Astrocyte (in vitro differentiated cells and primary cell): Measurements from ENCODE around the gene MPP2. TPM values are rescaled to one million over a fixed set of nuclear protein-coding genes. Genes with fewer than 3 reads are reported as not detected.

Source experiments
- DNase-seq: peaks from one replicate; pipeline ENCODE4 v3.0.0-alpha.2; 2010; ENCODE audit warnings: low read depth
- FAIRE-seq: peaks from 2 replicates; lab custom pipeline; 2011; peaks lifted over from hg19 to GRCh38; lab: Jason Lieb, UNC
- H2AFZ ChIP-seq: 2 replicates; pipeline ENCODE4 v1.6.0; 2012; ENCODE audit warnings: low read depth, low read length, inconsistent platforms
- H3K27ac ChIP-seq: 2 replicates; pipeline ENCODE4 v1.5.1; 2011; ENCODE audit warnings: low read depth, low read length, inconsistent platforms
- H3K27me3 ChIP-seq: 2 replicates; pipeline ENCODE4 v1.6.0; 2011; ENCODE audit warnings: low read length, inconsistent platforms; ENCODE audit not compliant: insufficient read depth
- H3K36me3 ChIP-seq: 2 replicates; pipeline ENCODE4 v1.5.1; 2011; ENCODE audit warnings: low read length, inconsistent platforms; ENCODE audit not compliant: insufficient read depth
- H3K4me1 ChIP-seq: 2 replicates; pipeline ENCODE4 v1.5.1; 2011; ENCODE audit warnings: low read length, inconsistent platforms; ENCODE audit not compliant: insufficient read depth
- H3K4me2 ChIP-seq: 2 replicates; pipeline ENCODE4 v1.6.0; 2012; ENCODE audit warnings: low read length, inconsistent platforms
- H3K4me3 ChIP-seq: 2 replicates; pipeline ENCODE4 v1.5.1; 2011; ENCODE audit warnings: low read depth, mild to moderate bottlenecking, low read length, inconsistent platforms; ENCODE audit not compliant: insufficient read depth
- H3K79me2 ChIP-seq: 2 replicates; pipeline ENCODE4 v1.6.0; 2012; ENCODE audit warnings: mild to moderate bottlenecking, low read length, inconsistent platforms; ENCODE audit not compliant: insufficient read depth
- H3K9ac ChIP-seq: 2 replicates; pipeline ENCODE4 v1.6.0; 2012; ENCODE audit warnings: mild to moderate bottlenecking, low read length, inconsistent platforms
- H3K9me3 ChIP-seq: 2 replicates; pipeline ENCODE4 v1.5.1; 2012; ENCODE audit warnings: low read depth, mild to moderate bottlenecking, low read length, inconsistent platforms; ENCODE audit not compliant: insufficient read depth
- H4K20me1 ChIP-seq: 2 replicates; pipeline ENCODE4 v1.6.0; 2012; ENCODE audit warnings: low read length, inconsistent platforms; ENCODE audit not compliant: insufficient read depth
- H3K27ac Mint-ChIP-seq: one replicate; pipeline ENCODE4 v1.8.0; 2021; ENCODE audit warnings: mild to moderate bottlenecking, mixed read lengths; ENCODE audit not compliant: unreplicated experiment
- H3K27me3 Mint-ChIP-seq: one replicate; pipeline ENCODE4 v1.8.0; 2021; ENCODE audit warnings: low read depth, mixed read lengths; ENCODE audit not compliant: unreplicated experiment
- H3K36me3 Mint-ChIP-seq: one replicate; pipeline ENCODE4 v1.8.0; 2021; ENCODE audit warnings: low read depth, mixed read lengths; ENCODE audit not compliant: unreplicated experiment
- H3K4me1 Mint-ChIP-seq: one replicate; pipeline ENCODE4 v1.8.0; 2021; ENCODE audit warnings: low read depth, mixed read lengths; ENCODE audit not compliant: unreplicated experiment
- H3K4me3 Mint-ChIP-seq: one replicate; pipeline ENCODE4 v1.8.0; 2021; ENCODE audit warnings: mild to moderate bottlenecking, moderate library complexity, mixed read lengths; ENCODE audit not compliant: unreplicated experiment
- H3K9me3 Mint-ChIP-seq: one replicate; pipeline ENCODE4 v1.8.0; 2021; ENCODE audit warnings: mild to moderate bottlenecking, mixed read lengths; ENCODE audit not compliant: unreplicated experiment
- CTCF ChIP-seq: IDR thresholded peaks from 2 replicates; pipeline ENCODE4 v1.5.1; 2011; ENCODE audit warnings: low read depth, mild to moderate bottlenecking, inconsistent platforms, low read length, moderate library complexity; ENCODE audit not compliant: insufficient read depth
- EZH2 ChIP-seq: IDR thresholded peaks from 2 replicates; pipeline ENCODE4 v1.6.1; 2012; ENCODE audit warnings: mild to moderate bottlenecking, low read length, inconsistent platforms; ENCODE audit not compliant: insufficient read depth
- total RNA-seq: library from RNA; stranded (reverse); gene quantifications from 2 replicates; pipeline ENCODE4 v1.2.1, GENCODE V29; 2021

The MPP2 gene
- total RNA-seq, 1 donor from 2014 or later, result 8.0 TPM

GRCh38 chr17:43945074-43945829 lies 37.9 kb upstream of the MPP2 start:
- H4K20me1 ChIP-seq, result no peaks in the 10 kb centered on the region
- no peak overlapping the region for H3K9ac ChIP-seq
- Mint-ChIP-seq H3K4me3 (no peak overlapping the region), H3K4me1 (peaks cover 1% of the 10 kb centered on the region), H3K36me3 (no peaks in the 10 kb centered on the region), H3K27ac (no peak overlapping the region), H3K27me3 (peaks cover 44% of the 10 kb centered on the region), H3K9me3 (no peaks in the 10 kb centered on the region)
- DNase-seq (peak; percentile 20), FAIRE-seq (no peak)
- no peaks in the 10 kb centered on the region for H3K4me1 ChIP-seq
- no peaks in the 10 kb centered on the region for H3K79me2 ChIP-seq
- H3K36me3 ChIP-seq, result no peaks in the 10 kb centered on the region
- H3K27me3 ChIP-seq, result peaks cover 4% of the 10 kb centered on the region
- TF ChIP-seq EZH2, result no peak
- TF ChIP-seq CTCF, result no peak
- H3K4me2 ChIP-seq, result no peak overlapping the region
- no peaks in the 10 kb centered on the region for H3K9me3 ChIP-seq
- no peak overlapping the region for H3K4me3 ChIP-seq
- no peak overlapping the region for H2AFZ ChIP-seq
- no peak overlapping the region for H3K27ac ChIP-seq

- Mint-ChIP-seq H3K9me3 (no peaks in the 10 kb centered on the region), H3K27ac (no peak within 1 kb of the TSS), H3K27me3 (peaks cover 40% of the 10 kb centered on the region), H3K4me1 (peaks cover 1% of the 10 kb centered on the region), H3K36me3 (no peaks in the 10 kb centered on the region), H3K4me3 (no peak within 1 kb of the TSS)
- H4K20me1 ChIP-seq, result no peaks in the 10 kb centered on the region
- no peak for FAIRE-seq
- no peaks in the 10 kb centered on the region for H3K79me2 ChIP-seq
- H3K9ac ChIP-seq, result no peak within 1 kb of the TSS
- H3K27me3 ChIP-seq, result peaks cover 7% of the 10 kb centered on the region
- H3K36me3 ChIP-seq, result no peaks in the 10 kb centered on the region
- no peaks in the 10 kb centered on the region for H3K9me3 ChIP-seq
- H2AFZ ChIP-seq, result no peak within 1 kb of the TSS
- H3K27ac ChIP-seq, result no peak within 1 kb of the TSS
- TF ChIP-seq EZH2 (no peak), CTCF (no peak)
- no peaks in the 10 kb centered on the region for H3K4me1 ChIP-seq
- H3K4me2 ChIP-seq, result no peak within 1 kb of the TSS
- H3K4me3 ChIP-seq, result no peak within 1 kb of the TSS
- DNase-seq, result no peak
These were observed 34.8 kb upstream of the MPP2 start, which contains the start of gene PPY for GRCh38 chr17:43942051-43942685. Gene PPY, minus strand, starts transcription at chr17:43942476. Its CDS starts 822 bp downstream, at chr17:43941654.

GRCh38 chr17:43940630-43941029 lies 33.3 kb upstream of the MPP2 start:
- H4K20me1 ChIP-seq, result no peaks in the 10 kb centered on the region
- H3K4me3 ChIP-seq, result no peak overlapping the region
- peaks cover 7% of the 10 kb centered on the region for H3K27me3 ChIP-seq
- no peak for DNase-seq
- no peaks in the 10 kb centered on the region for H3K79me2 ChIP-seq
- H3K36me3 Mint-ChIP-seq, result no peaks in the 10 kb centered on the region
- peaks cover 38% of the 10 kb centered on the region for H3K27me3 Mint-ChIP-seq
- H3K4me3 Mint-ChIP-seq, result peak overlapping the region; percentile 14
- H3K9me3 Mint-ChIP-seq, result no peaks in the 10 kb centered on the region
- no peak overlapping the region for H3K4me2 ChIP-seq
- H3K27ac ChIP-seq, result no peak overlapping the region
- FAIRE-seq, result no peak
- H3K36me3 ChIP-seq, result no peaks in the 10 kb centered on the region
- no peaks in the 10 kb centered on the region for H3K9me3 ChIP-seq
- TF ChIP-seq EZH2 (no peak), CTCF (peak; percentile 53)
- no peak overlapping the region for H3K27ac Mint-ChIP-seq
- peaks cover 3% of the 10 kb centered on the region for H3K4me1 Mint-ChIP-seq
- no peak overlapping the region for H3K9ac ChIP-seq
- peak overlapping the region; percentile 34 for H2AFZ ChIP-seq
- H3K4me1 ChIP-seq, result no peaks in the 10 kb centered on the region
